Right lobe of liver (tissue), 4 donors: ENCODE measurements around the gene PLA2R1.

Experiments
- CTCF ChIP-seq, 4 donors: fragments of 200-600 bp in 3 of 4; fragments of 450-650 bp in 1 of 4; IDR thresholded peaks; one replicate each; pipeline versions ENCODE4 v1.5.1 to v1.8.0; 2016 to 2022; ENCODE audit warnings: antibody characterized with exemption in 4 of 4, mild to moderate bottlenecking in 2 of 4
- POLR2A ChIP-seq: fragments of 450-650 bp; IDR thresholded peaks from one replicate; pipeline ENCODE4 v1.6.1; 2017; ENCODE audit warnings: antibody characterized with exemption, mild to moderate bottlenecking
- donor health status: DM: no; HTN: no; CAD: no.
- donor health status: DM: no; HTN: no; CAD: no.
- donor health status: DM: no; HTN: yes; CAD: no.

GRCh38 chr2:160077912-160078810, 15.7 kb upstream of the PLA2R1 start:
- TF ChIP-seq CTCF (IDR thresholded peaks at IDR 0.05) (no peak), POLR2A (no peak)
